GM19438 (cell line): ENCODE data around the gene ASTN2.
A peak's percentile ranks its signal among the peaks of the same experiment; 100 is the strongest.

Experiments used
- ATAC-seq: cut with Tn5 transposase; IDR thresholded peaks from one replicate; pipeline ENCODE4 v1.9.1; 2021; ENCODE audit warnings: low read depth; ENCODE audit not compliant: unreplicated experiment

ASTN2 gene

DNA sequence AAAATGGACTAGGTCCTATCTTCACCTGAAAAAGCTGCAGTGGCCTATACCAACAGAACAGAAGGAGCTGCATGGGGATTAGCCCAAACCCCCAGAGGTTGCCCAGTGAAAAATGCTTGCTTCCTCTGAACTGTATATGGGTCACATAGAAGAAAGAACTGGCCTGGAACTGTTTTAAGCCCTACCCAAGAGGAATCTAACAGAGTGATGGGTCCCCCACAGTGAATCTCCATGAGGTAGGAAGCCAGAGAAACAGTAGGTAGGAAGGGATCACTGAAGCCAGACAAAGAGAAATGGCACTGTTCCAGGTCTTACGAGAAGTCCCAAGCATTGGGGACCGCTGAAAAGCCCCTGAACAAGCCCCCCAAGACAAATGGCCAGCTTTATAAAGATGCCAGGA, 756.6 kb downstream of the ASTN2 start:
- no peak for ATAC-seq

- ATAC-seq: no peak
Observed at GRCh38 chr9:116656977-116657376, 757.9 kb downstream of the ASTN2 start.

DNA sequence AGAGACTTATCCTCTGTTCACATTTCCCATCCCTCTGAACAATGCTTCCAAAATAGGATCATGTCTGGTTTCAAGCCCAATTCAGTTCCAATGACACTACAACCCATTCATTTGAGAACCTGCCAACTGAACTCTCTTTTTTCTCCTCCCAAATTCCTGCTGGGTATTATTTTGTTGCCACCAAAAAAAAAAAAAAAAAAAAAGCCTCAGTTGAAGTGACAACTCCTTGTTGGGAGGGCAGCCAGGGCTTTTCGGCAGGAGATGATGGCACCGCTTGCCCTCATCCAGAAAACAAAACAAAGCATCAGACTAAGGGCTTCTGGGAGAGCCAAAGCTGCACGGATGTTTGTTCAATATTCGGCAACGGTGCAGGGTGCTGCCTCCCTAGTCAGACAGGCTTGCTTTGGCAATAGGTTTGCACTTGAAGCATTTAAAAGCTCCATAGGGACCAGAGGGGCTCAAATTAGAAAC, 758.3 kb downstream of the ASTN2 start:
- no peak for ATAC-seq

- ATAC-seq: no peak
Observed at GRCh38 chr9:116654059-116654355, 760.9 kb downstream of the ASTN2 start.

DNA sequence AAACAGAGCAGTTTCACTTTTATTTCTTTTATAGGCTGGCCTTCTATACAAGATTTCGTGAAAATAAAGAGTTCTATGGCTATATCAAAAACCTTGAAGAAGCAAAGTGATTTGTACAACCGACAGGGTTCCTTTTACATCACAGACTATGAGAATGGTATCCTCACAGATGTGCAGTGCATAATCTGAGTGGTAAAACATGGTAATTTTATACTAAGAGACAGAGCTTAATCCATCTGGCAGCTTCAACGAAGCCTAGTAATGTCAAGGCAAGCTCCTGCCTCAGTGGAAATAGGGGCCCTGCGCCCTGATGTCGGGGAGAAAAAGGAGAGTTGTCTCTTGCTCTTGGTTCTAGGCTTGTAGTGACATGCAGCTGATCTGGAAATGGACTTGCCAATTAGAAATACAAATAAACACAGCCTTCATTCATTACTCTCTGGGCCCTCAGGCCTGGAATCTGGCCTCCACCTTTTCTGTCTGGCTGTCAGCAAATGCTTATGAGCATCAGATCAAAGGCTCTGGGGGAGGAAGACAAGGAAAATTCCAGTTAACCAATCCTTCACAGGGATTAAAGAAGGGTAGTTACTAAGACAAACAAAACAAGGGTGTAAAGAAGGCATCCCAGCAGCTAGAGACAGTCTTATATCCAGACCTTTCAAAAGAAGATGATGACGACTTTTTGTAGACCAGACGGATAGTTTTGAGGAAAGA, 761.4 kb downstream of the ASTN2 start:
- no peak for ATAC-seq

GRCh38 chr9:116647515-116647809, 767.4 kb downstream of the ASTN2 start:
- ATAC-seq: no peak

DNA sequence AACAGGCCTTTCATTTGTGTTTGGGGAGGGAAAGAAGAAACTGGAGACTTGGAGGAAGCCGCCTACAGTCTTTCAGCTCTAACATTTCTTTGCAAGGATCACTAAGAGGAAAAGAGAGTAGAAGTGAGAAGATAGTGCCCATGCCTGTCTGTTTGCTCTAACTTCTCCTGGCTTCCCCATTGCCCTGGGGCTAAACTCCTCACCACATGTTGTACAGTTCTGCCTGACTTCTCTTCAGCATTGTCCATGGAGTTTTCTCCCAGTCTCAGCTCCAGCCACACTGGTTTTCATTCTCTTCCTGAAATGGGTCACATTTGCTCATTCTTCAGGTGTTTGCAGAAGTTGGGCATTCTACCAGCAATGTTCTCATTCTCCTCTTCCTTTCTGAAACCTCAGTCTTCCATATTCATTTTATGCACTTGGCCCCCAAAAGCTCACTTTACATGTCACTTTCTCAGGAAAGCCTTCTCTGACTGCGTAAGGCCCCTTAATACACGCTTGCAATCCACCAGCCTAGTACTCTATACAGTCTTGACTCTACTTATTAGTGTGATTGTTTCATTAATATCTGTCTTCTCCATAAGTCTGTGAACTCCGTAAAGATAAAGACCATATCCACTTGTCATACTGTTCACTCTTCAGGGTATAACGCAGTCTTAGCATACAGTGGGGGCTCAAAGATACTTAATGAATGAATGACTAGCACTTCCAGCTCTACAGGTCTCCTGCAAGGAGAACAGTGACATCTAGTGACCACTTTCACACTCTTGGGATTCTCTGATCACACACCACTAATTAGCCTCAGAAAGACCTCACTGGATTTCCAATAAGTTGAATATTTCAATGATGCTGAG, 768.0 kb downstream of the ASTN2 start:
- ATAC-seq: peak; percentile 72

DNA sequence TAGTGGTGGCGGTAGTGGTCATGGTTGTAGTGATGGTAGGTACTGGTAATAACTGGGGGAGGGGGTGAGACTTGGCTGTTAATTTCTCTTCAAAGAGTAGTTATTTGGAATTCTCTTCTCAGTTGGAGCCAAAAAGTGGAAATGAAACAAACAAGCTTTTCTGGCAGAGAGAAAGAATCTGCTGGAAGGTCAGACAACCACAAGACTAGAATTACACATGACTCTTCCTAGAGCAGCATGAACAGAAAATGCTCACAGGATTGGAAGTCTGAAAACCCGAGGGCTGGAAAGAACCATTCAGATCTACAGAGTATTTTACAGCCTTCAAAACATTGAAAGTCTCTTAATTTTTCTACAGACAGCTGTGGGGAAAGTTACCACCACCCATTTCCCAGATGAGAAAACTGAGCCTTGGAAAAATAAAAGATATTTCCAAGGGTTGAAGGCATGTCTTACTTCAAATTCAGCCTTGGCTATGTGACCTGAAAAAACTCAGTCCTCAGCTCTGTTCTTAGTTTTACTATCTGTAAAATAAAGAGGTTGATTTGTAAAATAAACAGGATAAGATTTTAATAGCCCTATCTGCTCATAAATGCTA, 770.7 kb downstream of the ASTN2 start:
- no peak for ATAC-seq

- no peak for ATAC-seq
Observed at GRCh38 chr9:116643691-116644090, 771.2 kb downstream of the ASTN2 start.

GRCh38 chr9:116641292-116642059, 773.4 kb downstream of the ASTN2 start:
- ATAC-seq: no peak

DNA sequence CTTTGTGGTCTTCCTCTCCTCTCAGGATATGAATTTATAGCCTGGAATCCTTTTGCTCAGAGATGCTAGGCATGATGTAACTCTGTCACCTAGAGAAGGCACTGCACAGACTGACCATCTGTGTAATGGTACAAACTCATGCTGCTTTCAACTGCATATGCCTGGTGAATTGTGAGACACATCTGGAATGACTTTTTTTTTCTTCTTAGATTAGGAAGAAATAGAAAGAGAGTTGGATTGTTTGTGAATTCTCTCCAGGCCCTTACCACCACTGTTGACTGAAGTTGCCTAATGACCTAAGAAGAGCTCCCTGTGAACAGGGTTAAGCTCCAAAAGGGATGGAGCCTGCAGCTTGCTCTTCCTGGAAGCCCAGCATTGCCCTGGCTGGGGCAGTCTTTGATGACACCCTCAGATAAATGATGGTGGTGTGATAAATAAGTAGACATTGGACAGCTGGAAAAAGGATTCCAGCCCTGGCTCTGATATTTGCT, 775.6 kb downstream of the ASTN2 start:
- no peak for ATAC-seq

DNA sequence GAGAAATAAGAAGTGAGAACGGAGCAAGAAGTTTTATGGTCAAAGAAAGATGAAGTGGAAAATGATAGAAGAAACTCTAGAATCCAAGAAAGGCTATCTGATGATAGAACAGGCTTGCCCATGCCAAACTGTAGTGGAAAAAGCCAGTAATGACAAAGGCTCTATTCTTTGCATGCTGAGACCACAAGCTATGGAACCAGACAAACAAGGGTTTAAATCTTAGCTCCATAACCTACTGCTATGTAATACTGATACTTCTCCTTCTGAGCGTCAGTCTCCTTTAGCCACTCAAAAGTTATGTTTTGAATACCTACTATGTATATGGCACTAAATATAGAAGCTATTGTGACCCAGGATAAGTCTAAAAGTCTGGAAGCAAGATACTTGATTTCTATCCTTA, 778.9 kb downstream of the ASTN2 start:
- no peak for ATAC-seq

GRCh38 chr9:116632990-116633838, 781.6 kb downstream of the ASTN2 start:
- no peak for ATAC-seq

DNA sequence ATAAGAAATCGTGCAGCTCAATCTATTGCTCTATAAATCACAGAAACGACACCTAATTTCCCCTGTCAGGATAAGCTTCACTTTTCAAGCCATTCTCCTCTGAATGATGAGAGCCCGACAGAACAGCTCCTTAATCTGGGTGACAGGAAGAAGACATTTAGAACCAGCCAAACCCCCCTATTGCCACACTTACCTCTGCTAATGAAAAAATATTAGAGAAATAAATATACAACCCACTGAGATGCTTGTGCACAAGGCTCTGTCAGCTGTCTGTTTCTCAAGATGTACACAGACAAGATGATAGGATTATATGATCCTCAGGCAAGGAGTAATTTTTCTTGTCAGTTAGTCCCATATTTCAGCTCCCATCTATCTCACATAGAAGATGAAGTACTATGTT, 785.2 kb downstream of the ASTN2 start:
- ATAC-seq: no peak

DNA sequence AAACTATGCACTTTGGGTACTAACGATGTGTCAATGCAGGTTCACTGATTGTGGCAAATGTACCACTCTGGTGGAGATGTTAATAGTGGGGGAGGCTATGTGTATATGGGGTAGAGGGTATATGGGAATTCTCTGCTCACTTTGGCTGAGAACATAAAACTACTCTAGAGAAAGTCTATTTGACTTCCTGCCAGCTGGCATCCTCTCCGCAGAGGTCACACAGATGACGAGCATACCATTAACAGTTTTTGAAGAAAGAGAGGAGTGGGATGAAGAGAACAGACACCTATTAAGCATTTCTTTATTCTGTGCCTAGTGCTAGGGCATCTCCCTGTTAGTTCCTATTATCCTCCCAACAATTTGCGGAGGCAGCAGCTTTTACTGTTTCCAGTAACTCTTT, 786.1 kb downstream of the ASTN2 start:
- ATAC-seq: no peak

GRCh38 chr9:116627433-116627832, 787.4 kb downstream of the ASTN2 start:
- no peak for ATAC-seq

- ATAC-seq: no peak
Observed at GRCh38 chr9:116626762-116627161, 788.1 kb downstream of the ASTN2 start.

DNA sequence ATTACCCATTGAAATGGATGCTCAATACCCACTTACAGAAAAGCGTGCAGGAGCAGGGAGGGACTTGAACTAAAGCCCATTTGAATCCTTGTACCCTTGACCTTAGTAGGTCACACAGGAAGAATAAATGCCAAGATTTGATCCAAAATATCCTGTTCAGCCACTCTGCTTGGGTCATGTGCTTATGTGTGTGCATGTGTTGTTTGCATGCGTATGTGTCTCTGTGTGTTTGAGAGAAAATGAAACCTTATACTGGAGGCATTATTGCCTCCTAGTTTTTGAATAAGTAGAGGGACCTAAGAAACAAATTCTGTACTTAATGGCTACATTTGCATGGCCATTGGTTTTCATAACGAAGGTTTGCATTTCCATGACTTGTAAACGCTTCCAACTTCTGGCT, 791.1 kb downstream of the ASTN2 start:
- ATAC-seq: no peak

DNA sequence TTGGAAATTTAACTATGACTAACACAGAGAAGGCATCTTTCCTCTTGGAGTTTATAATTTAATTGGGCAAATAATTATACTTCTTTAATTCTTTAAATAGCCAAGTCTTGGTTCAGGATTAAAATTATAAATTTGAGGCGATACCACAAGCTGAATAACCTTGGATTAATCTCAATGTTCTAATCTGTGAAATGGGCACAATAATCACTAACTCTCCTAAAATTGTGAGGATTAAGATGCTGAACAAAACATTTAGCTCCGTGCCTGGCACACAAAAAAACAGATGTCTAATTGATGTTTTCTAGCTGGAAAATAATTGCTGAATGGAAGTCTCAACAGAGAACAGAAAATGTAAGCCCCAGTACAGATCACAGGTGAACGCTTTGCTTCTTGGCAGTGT, 797.5 kb downstream of the ASTN2 start:
- ATAC-seq: no peak

DNA sequence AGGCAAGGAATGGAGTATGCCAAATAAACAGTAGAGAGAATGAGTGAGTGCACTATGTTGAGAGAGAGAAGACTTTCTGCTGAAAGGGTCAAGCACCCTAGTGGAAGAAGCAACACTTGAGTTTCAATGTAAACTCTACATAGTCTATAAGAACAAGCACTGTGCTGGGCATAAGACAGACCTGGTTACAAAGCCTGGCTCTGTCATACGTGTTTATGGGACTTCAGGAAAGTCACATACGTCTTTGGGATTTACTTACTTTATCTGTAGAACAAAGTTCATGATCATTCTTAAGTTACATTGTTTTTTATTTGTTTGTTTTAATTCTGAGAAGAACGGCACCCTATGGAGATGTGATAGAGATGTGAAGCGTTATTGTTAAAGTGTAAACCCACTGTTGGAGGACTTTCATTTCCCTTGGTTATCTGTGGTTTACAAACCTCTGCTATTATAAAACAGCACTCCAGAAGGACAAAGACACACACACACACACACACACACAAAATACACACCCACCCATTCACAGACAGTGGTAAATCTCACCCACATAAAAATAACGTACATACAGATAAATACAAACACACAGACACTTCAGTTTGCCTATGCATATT, 798.4 kb downstream of the ASTN2 start:
- ATAC-seq: no peak
